Neural cell (in vitro differentiated cells): ENCODE data around the gene SV2C. TPM values are rescaled to one million over a fixed set of nuclear protein-coding genes. Genes with fewer than 3 reads are reported as not detected.

Experiments
- H2AFZ ChIP-seq: fragments of 200-600, 300-800 bp; sonication (generic), shearing (Covaris generic); 2 replicates; pipeline ENCODE4 v1.6.0; 2014; ENCODE audit warnings: low read depth, mild to moderate bottlenecking, antibody characterized with exemption, low read length, moderate library complexity
- H3F3A ChIP-seq: fragments of 200-600 bp; shearing (Covaris generic); 2 replicates; pipeline ENCODE4 v1.6.1; 2016; ENCODE audit warnings: mild to moderate bottlenecking, moderate library complexity, mixed read lengths, antibody characterized with exemption, low read length; ENCODE audit not compliant: insufficient read depth, poor library complexity, severe bottlenecking
- H3K27ac ChIP-seq: fragments of 200-600, 300-800 bp; sonication (generic), shearing (Covaris generic); 2 replicates; pipeline ENCODE4 v1.5.1; 2014; ENCODE audit warnings: mild to moderate bottlenecking, low read length, moderate library complexity
- H3K27me3 ChIP-seq: fragments of 300-800, 200-600 bp; sonication (generic), shearing (Covaris generic); 2 replicates; pipeline ENCODE4 v1.6.0; 2014; ENCODE audit warnings: mild to moderate bottlenecking, low read depth, low read length, moderate library complexity; ENCODE audit not compliant: insufficient read depth
- H3K36me3 ChIP-seq: fragments of 300-800, 200-600 bp; sonication (generic), shearing (Covaris generic); 2 replicates; pipeline ENCODE4 v1.5.1; 2014; ENCODE audit warnings: mild to moderate bottlenecking, antibody characterized with exemption, low read length, moderate library complexity; ENCODE audit not compliant: insufficient read depth
- H3K4me2 ChIP-seq: fragments of 300-800, 200-600 bp; sonication (generic), shearing (Covaris generic); 2 replicates; pipeline ENCODE4 v1.6.0; 2014; ENCODE audit warnings: mild to moderate bottlenecking, low read length
- H3K4me3 ChIP-seq: fragments of 300-800, 200-600 bp; sonication (generic), shearing (Covaris generic); 2 replicates; pipeline ENCODE4 v1.5.1; 2014; ENCODE audit warnings: mild to moderate bottlenecking, low read length, moderate library complexity
- H3K79me2 ChIP-seq: fragments of 200-600 bp; shearing (Covaris generic); replicated peaks from 2 replicates; pipeline ENCODE4 v1.6.0; 2014; ENCODE audit warnings: mild to moderate bottlenecking, low read length, moderate library complexity; ENCODE audit not compliant: insufficient read depth
- H3K9ac ChIP-seq: fragments of 300-800, 200-600 bp; sonication (generic), shearing (Covaris generic); 2 replicates; pipeline ENCODE4 v1.6.1; 2016; ENCODE audit warnings: mild to moderate bottlenecking, low read length, mixed read lengths
- H3K9me2 ChIP-seq: fragments of 200-600 bp; shearing (Covaris generic); 2 replicates; pipeline ENCODE4 v1.6.1; 2016; ENCODE audit warnings: mild to moderate bottlenecking, low read length, mixed read lengths; ENCODE audit not compliant: insufficient read depth
- H3K9me3 ChIP-seq: fragments of 200-600, 300-800 bp; sonication (generic), shearing (Covaris generic); 2 replicates; pipeline ENCODE4 v1.6.1; 2016; ENCODE audit warnings: mild to moderate bottlenecking, mixed run types, low read length, moderate library complexity, mixed read lengths
- H4K20me1 ChIP-seq: fragments of 200-600 bp; shearing (Covaris generic); 2 replicates; pipeline ENCODE4 v1.6.1; 2016; ENCODE audit warnings: mild to moderate bottlenecking, mixed run types; ENCODE audit not compliant: insufficient read depth
- EP300 ChIP-seq: fragments of 450-650 bp; conservative IDR thresholded peaks from 2 replicates; pipeline ENCODE4 v1.6.1; 2014; ENCODE audit warnings: antibody characterized with exemption, mild to moderate bottlenecking, moderate library complexity; ENCODE audit not compliant: poor library complexity, severe bottlenecking
- EZH2 ChIP-seq: fragments of 200-600, 300-800 bp; shearing (Covaris generic), sonication (generic); IDR thresholded peaks from 2 replicates; pipeline ENCODE4 v1.6.1; 2014; ENCODE audit warnings: antibody characterized with exemption, low read length, borderline replicate concordance, mild to moderate bottlenecking; ENCODE audit not compliant: insufficient read depth, poor library complexity, severe bottlenecking
- MXI1 ChIP-seq: fragments of 450-650 bp; conservative IDR thresholded peaks from 2 replicates; pipeline ENCODE4 v1.6.1; 2014; ENCODE audit warnings: antibody characterized with exemption, mild to moderate bottlenecking; ENCODE audit not compliant: poor library complexity, severe bottlenecking
- POLR2AphosphoS5 ChIP-seq: IDR thresholded peaks from 2 replicates; pipeline ENCODE4 v1.6.1; 2012
- RAD21 ChIP-seq: fragments of 450-650 bp; conservative IDR thresholded peaks from 2 replicates; pipeline ENCODE4 v1.6.1; 2014; ENCODE audit warnings: antibody characterized with exemption, mild to moderate bottlenecking, moderate library complexity
- SMC3 ChIP-seq: fragments of 450-650 bp; conservative IDR thresholded peaks from 2 replicates; pipeline ENCODE4 v1.6.1; 2014; ENCODE audit warnings: antibody characterized with exemption, mild to moderate bottlenecking, moderate library complexity; ENCODE audit not compliant: poor library complexity
- TAF1 ChIP-seq: IDR thresholded peaks from 2 replicates; pipeline ENCODE4 v1.6.1; 2012; ENCODE audit warnings: low read depth
- polyA plus RNA-seq: library from polyadenylated mRNA; depleted of rRNA; stranded (reverse); fragments of >200 nt; gene quantifications from 2 replicates; pipeline ENCODE4 v1.2.3, GENCODE V29; 2014
- TF ChIP-seq, protein P1 (sequence below): IDR thresholded peaks from 2 replicates; pipeline ENCODE4 v1.6.1; 2012; ENCODE audit warnings: borderline replicate concordance
- TF ChIP-seq, protein P2 (sequence below): fragments of 450-650 bp; IDR thresholded peaks from 2 replicates; pipeline ENCODE4 v1.5.1; 2014; ENCODE audit warnings: antibody characterized with exemption, mild to moderate bottlenecking, moderate library complexity; ENCODE audit not compliant: poor library complexity, severe bottlenecking

SV2C gene
- polyA plus RNA-seq, 1 donor from 2014 or later: 0.45 TPM

DNA sequence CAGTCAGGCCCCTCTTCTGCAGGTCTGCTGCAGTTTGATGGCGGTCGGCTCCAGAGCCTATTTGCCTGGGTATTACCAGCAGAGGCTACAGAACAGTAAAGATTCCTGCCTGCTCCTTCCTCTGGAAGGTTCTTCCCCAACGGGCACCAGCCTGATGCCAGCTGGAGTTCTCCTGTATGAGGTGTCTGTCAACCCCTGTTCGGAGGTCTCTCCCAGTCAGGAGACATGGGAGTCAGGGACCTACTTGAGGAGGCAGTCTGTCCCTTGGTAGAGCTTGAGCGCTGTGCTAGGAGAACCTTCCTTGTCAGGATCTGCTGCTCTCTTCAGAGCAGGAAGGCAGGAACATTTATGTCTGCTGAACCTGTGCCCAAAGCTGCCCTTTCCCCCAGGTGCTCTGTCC is 181.5 kb downstream of the SV2C start:
- TF ChIP-seq RAD21: no peak
- TF ChIP-seq, protein P1, sequence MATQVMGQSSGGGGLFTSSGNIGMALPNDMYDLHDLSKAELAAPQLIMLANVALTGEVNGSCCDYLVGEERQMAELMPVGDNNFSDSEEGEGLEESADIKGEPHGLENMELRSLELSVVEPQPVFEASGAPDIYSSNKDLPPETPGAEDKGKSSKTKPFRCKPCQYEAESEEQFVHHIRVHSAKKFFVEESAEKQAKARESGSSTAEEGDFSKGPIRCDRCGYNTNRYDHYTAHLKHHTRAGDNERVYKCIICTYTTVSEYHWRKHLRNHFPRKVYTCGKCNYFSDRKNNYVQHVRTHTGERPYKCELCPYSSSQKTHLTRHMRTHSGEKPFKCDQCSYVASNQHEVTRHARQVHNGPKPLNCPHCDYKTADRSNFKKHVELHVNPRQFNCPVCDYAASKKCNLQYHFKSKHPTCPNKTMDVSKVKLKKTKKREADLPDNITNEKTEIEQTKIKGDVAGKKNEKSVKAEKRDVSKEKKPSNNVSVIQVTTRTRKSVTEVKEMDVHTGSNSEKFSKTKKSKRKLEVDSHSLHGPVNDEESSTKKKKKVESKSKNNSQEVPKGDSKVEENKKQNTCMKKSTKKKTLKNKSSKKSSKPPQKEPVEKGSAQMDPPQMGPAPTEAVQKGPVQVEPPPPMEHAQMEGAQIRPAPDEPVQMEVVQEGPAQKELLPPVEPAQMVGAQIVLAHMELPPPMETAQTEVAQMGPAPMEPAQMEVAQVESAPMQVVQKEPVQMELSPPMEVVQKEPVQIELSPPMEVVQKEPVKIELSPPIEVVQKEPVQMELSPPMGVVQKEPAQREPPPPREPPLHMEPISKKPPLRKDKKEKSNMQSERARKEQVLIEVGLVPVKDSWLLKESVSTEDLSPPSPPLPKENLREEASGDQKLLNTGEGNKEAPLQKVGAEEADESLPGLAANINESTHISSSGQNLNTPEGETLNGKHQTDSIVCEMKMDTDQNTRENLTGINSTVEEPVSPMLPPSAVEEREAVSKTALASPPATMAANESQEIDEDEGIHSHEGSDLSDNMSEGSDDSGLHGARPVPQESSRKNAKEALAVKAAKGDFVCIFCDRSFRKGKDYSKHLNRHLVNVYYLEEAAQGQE: no peak
- no peak for TF ChIP-seq EP300
- no peak for TF ChIP-seq SMC3
- TF ChIP-seq POLR2AphosphoS5: no peak
- TF ChIP-seq, protein P2, sequence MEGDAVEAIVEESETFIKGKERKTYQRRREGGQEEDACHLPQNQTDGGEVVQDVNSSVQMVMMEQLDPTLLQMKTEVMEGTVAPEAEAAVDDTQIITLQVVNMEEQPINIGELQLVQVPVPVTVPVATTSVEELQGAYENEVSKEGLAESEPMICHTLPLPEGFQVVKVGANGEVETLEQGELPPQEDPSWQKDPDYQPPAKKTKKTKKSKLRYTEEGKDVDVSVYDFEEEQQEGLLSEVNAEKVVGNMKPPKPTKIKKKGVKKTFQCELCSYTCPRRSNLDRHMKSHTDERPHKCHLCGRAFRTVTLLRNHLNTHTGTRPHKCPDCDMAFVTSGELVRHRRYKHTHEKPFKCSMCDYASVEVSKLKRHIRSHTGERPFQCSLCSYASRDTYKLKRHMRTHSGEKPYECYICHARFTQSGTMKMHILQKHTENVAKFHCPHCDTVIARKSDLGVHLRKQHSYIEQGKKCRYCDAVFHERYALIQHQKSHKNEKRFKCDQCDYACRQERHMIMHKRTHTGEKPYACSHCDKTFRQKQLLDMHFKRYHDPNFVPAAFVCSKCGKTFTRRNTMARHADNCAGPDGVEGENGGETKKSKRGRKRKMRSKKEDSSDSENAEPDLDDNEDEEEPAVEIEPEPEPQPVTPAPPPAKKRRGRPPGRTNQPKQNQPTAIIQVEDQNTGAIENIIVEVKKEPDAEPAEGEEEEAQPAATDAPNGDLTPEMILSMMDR: no peak
- no peak for TF ChIP-seq MXI1
- no peak for TF ChIP-seq EZH2
- TF ChIP-seq TAF1: no peak
- Histone ChIP-seq H3K27ac (no peak overlapping the region), H3F3A (no peaks in the 10 kb centered on the region), H3K79me2 (no peaks in the 10 kb centered on the region), H2AFZ (no peak overlapping the region), H3K9me3 (no peaks in the 10 kb centered on the region), H3K27me3 (no peaks in the 10 kb centered on the region), H3K4me3 (no peak overlapping the region), H3K9ac (no peak overlapping the region), H3K9me2 (no peaks in the 10 kb centered on the region), H4K20me1 (no peaks in the 10 kb centered on the region), H3K36me3 (no peaks in the 10 kb centered on the region), H3K4me2 (no peak overlapping the region)

DNA sequence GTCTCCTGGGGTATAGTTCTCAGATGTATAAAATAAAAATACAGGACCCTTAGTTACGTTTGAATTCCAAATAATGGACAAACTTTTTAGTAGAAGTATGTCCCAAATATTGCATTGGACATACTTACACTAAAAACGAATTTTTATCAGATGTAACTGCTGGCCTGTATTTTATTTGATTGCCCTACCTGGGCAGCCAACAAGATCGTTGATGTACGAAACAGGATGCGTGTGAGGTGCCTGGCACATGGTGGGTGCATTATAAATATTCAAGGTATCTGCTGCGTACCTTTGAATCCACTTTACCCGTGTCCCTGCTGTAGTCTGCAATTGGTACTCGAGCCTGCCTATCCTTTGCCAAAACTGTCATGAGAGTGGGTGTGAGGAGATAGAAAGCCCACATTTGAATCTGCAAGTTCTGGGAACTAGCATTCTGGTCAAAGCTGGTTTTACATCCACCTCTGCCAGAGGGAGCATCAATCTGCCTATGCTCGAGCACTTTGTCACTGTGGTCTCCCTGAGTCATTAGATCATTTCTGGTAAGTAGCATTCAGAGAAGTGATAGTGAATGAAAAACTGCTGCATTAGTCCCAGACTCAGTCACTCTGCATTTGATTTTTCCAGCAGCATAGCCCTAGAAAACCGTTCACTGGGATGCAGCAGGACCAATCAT is 186.2 kb downstream of the SV2C start:
- Histone ChIP-seq H3K36me3 (no peaks in the 10 kb centered on the region), H3K27me3 (no peaks in the 10 kb centered on the region), H3K9me2 (no peaks in the 10 kb centered on the region), H3F3A (no peaks in the 10 kb centered on the region), H2AFZ (no peak overlapping the region), H3K9ac (no peak overlapping the region), H3K4me3 (no peak overlapping the region), H3K79me2 (no peaks in the 10 kb centered on the region), H3K4me2 (no peak overlapping the region), H3K9me3 (no peaks in the 10 kb centered on the region), H3K27ac (no peak overlapping the region), H4K20me1 (no peaks in the 10 kb centered on the region)
- TF ChIP-seq, protein P2: no peak
- TF ChIP-seq SMC3 (no peak), EZH2 (no peak), MXI1 (no peak), TAF1 (no peak), POLR2AphosphoS5 (no peak), EP300 (no peak), RAD21 (no peak)
- TF ChIP-seq, protein P1: no peak
